ENCODE data around the gene DDX47.

Gene DDX47

GRCh38 chr12:12788131-12788530, 25.0 kb upstream of the DDX47 start:
- H3F3A ChIP-seq (ENCODE audit: insufficient read depth, low read length) = no peaks in the 10 kb centered on the region
- no peak overlapping the region for H3K27ac ChIP-seq (ENCODE audit: low read depth, low read length, poor library complexity, severe bottlenecking)
- H3K9me3 ChIP-seq (ENCODE audit: low read length) = no peaks in the 10 kb centered on the region
- H3K4me3 ChIP-seq (ENCODE audit: low read depth, low read length, poor library complexity, severe bottlenecking) = no peak overlapping the region
- TF ChIP-seq CTCF (IDR thresholded peaks at IDR 0.05; ENCODE audit: low read length) (no peak), EZH2 (IDR thresholded peaks at IDR 0.05; ENCODE audit: borderline replicate concordance, low read length) (no peak)
- H3K36me3 ChIP-seq (ENCODE audit: insufficient read depth, low read length) = no peaks in the 10 kb centered on the region
- no peaks in the 10 kb centered on the region for H3K27me3 ChIP-seq (ENCODE audit: insufficient read depth, low read length)
- H3K4me2 ChIP-seq (ENCODE audit: low read length) = no peak overlapping the region; the same call in 1 of the 2 replicates
- peaks cover 26% of the 10 kb centered on the region for H3K4me1 ChIP-seq (ENCODE audit: insufficient read depth, low read length, severe bottlenecking)
- H4K20me1 ChIP-seq (ENCODE audit: insufficient read depth, low read length) = no peaks in the 10 kb centered on the region
- no peak overlapping the region; the same call in 1 of the 2 replicates for H3K9ac ChIP-seq (ENCODE audit: low read length)
- H2AFZ ChIP-seq (ENCODE audit: low read length) = no peak overlapping the region
- H3K79me2 ChIP-seq (ENCODE audit: insufficient read depth, low read length) = no peaks in the 10 kb centered on the region
- H3K9me2 ChIP-seq (ENCODE audit: low read depth, low read length) = no peaks in the 10 kb centered on the region

- Histone ChIP-seq H3F3A (ENCODE audit: insufficient read depth, low read length) (no peaks in the 10 kb centered on the region), H3K4me2 (ENCODE audit: low read length) (no peak overlapping the region; the same call in 1 of the 2 replicates), H3K9ac (ENCODE audit: low read length) (no peak overlapping the region), H3K79me2 (ENCODE audit: insufficient read depth, low read length) (no peaks in the 10 kb centered on the region), H3K4me3 (ENCODE audit: low read depth, low read length, poor library complexity, severe bottlenecking) (no peak overlapping the region), H3K9me3 (ENCODE audit: low read length) (no peaks in the 10 kb centered on the region), H3K36me3 (ENCODE audit: insufficient read depth, low read length) (no peaks in the 10 kb centered on the region), H3K27ac (ENCODE audit: low read depth, low read length, poor library complexity, severe bottlenecking) (no peak overlapping the region), H4K20me1 (ENCODE audit: insufficient read depth, low read length) (no peaks in the 10 kb centered on the region), H3K4me1 (ENCODE audit: insufficient read depth, low read length, severe bottlenecking) (peaks cover 26% of the 10 kb centered on the region), H3K27me3 (ENCODE audit: insufficient read depth, low read length) (no peaks in the 10 kb centered on the region), H3K9me2 (ENCODE audit: low read depth, low read length) (no peaks in the 10 kb centered on the region), H2AFZ (ENCODE audit: low read length) (no peak overlapping the region)
- TF ChIP-seq EZH2 (IDR thresholded peaks at IDR 0.05; ENCODE audit: borderline replicate concordance, low read length) (no peak), CTCF (IDR thresholded peaks at IDR 0.05; ENCODE audit: low read length) (peak; percentile 73)
Measured at GRCh38 chr12:12788675-12789368, 24.3 kb upstream of the DDX47 start.

GRCh38 chr12:12790956-12791355, 22.2 kb upstream of the DDX47 start:
- H3K36me3 ChIP-seq (ENCODE audit: insufficient read depth, low read length) = no peaks in the 10 kb centered on the region
- TF ChIP-seq CTCF (IDR thresholded peaks at IDR 0.05; ENCODE audit: low read length) (no peak), EZH2 (IDR thresholded peaks at IDR 0.05; ENCODE audit: borderline replicate concordance, low read length) (no peak)

More at GRCh38 chr12:12790956-12791355, 22.2 kb upstream of the DDX47 start:
- H3K27me3 ChIP-seq (ENCODE audit: insufficient read depth, low read length) = no peaks in the 10 kb centered on the region
- H3K79me2 ChIP-seq (ENCODE audit: insufficient read depth, low read length) = no peaks in the 10 kb centered on the region
- no peak overlapping the region for H2AFZ ChIP-seq (ENCODE audit: low read length)
- no peak overlapping the region for H3K27ac ChIP-seq (ENCODE audit: low read depth, low read length, poor library complexity, severe bottlenecking)
- H3K4me2 ChIP-seq (ENCODE audit: low read length) = no peak overlapping the region
- no peak overlapping the region for H3K9ac ChIP-seq (ENCODE audit: low read length)
- no peaks in the 10 kb centered on the region for H3F3A ChIP-seq (ENCODE audit: insufficient read depth, low read length)
- H3K4me3 ChIP-seq (ENCODE audit: low read depth, low read length, poor library complexity, severe bottlenecking) = no peak overlapping the region
- H3K4me1 ChIP-seq (ENCODE audit: insufficient read depth, low read length, severe bottlenecking) = peaks cover 26% of the 10 kb centered on the region
- no peaks in the 10 kb centered on the region for H3K9me2 ChIP-seq (ENCODE audit: low read depth, low read length)
- no peaks in the 10 kb centered on the region for H4K20me1 ChIP-seq (ENCODE audit: insufficient read depth, low read length)
- no peaks in the 10 kb centered on the region for H3K9me3 ChIP-seq (ENCODE audit: low read length)

Measured in OCI-LY1 (cell line).